Esophagus squamous epithelium (tissue), 4 donors: Measurements from ENCODE around the gene APOBEC3A.

Source experiments
- CTCF ChIP-seq, 6 experiments: fragments of 450-650 bp in 4 of 6; fragments of 200-600 bp in 2 of 6; sonication (generic) in 2 of 6; IDR thresholded peaks; one replicate each; pipeline ENCODE4 v1.5.1; 2016 to 2019; ENCODE audit warnings: antibody characterized with exemption in 6 of 6, mild to moderate bottlenecking in 4 of 6, moderate library complexity in 4 of 6
- POLR2A ChIP-seq, 4 donors: fragments of 450-650 bp; IDR thresholded peaks; one replicate each; pipeline ENCODE4 v1.6.1; 2017; ENCODE audit warnings: antibody characterized with exemption in 4 of 4, mild to moderate bottlenecking in 4 of 4, moderate library complexity in 3 of 4

GRCh38 chr22:38981005-38981991 is 23.9 kb downstream of the APOBEC3A start:
- peak in 4 of 6 experiments; percentile 35 to 54 (median 47) for TF ChIP-seq CTCF (IDR thresholded peaks at IDR 0.05)
- peak in 1 of 4 donors; percentile 24 for TF ChIP-seq POLR2A (IDR thresholded peaks at IDR 0.05)
